ENCODE data around the gene SLC25A22.
A peak's percentile ranks its signal among the peaks of the same experiment; 100 is the strongest.

Gene SLC25A22

GRCh38 chr11:798093-798713, at the start of gene SLC25A22:
Gene SLC25A22 (minus strand): TSS chr11:798281. CDS start chr11:795006, 3,275 bp downstream.
- H3K4me3 ChIP-seq (ENCODE audit: low read depth, low read length): peak within 1 kb of the TSS; percentile 81
- no peak for DNase-seq (ENCODE audit: low read depth)

- no peak for DNase-seq (ENCODE audit: low read depth)
- H3K4me3 ChIP-seq (ENCODE audit: low read depth, low read length): no peak overlapping the region
Observed at GRCh38 chr11:847876-848275, 49.8 kb upstream of the SLC25A22 start.

- no peak overlapping the region for H3K4me3 ChIP-seq (ENCODE audit: low read depth, low read length)
- no peak for DNase-seq (ENCODE audit: low read depth)
Observed at GRCh38 chr11:846496-847098, 48.5 kb upstream of the SLC25A22 start.

- H3K4me3 ChIP-seq (ENCODE audit: low read depth, low read length): peak overlapping the region; percentile 7
- DNase-seq (ENCODE audit: low read depth): no peak
Observed at GRCh38 chr11:845872-846495, 47.9 kb upstream of the SLC25A22 start.

DNA sequence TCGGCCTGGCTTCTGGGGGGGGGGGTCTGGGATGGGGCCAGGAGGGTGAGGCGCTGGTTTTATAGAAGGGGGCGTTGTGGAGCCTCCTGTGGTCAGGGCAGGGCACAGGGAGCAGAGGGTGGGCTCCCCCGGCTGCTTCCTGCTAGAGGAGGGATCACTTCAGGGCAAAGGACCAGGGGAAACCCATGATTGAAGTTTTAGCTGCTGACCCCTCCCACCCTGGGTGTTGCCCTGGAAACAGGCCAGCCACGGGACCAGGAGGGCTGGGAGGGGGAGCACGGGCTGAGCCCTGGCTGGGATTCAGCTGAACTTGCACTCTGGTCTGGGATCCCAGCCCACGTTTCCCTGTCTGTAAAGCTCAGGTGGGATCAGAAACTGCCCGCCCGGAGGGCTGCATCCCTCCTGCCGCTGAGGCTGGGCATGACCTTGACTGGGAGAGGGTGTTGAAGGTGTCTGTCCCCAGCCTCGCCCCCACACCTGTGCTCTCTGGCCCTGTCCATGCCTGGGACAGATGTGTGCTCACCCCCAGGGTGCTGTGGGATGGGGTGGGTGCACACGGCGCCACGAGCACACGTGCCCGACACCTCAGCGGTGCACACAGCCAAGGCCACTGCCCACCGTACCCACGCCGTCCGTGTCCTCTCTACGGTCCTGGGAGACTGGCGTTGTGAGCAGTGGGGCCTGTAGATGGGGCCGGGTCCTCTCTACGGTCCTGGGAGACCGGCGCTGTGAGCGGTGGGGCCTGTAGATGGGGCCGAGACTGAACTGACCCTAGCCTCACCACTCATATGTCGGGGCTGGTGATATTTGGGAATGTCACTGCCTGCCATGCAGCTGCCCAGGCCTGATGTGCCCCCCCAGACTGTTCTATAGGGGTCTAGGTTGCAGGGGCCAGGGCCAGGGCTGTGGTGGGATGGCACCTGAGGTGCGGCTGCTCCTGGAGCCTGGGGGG, 46.9 kb upstream of the SLC25A22 start:
- H3K4me3 ChIP-seq (ENCODE audit: low read depth, low read length): peak overlapping the region; percentile 96
- DNase-seq (ENCODE audit: low read depth): peak; percentile 73

- peak; percentile 82 for DNase-seq (ENCODE audit: low read depth)
- H3K4me3 ChIP-seq (ENCODE audit: low read depth, low read length): peak overlapping the region; percentile 96
Observed at GRCh38 chr11:843818-844692, 46.0 kb upstream of the SLC25A22 start.

DNA sequence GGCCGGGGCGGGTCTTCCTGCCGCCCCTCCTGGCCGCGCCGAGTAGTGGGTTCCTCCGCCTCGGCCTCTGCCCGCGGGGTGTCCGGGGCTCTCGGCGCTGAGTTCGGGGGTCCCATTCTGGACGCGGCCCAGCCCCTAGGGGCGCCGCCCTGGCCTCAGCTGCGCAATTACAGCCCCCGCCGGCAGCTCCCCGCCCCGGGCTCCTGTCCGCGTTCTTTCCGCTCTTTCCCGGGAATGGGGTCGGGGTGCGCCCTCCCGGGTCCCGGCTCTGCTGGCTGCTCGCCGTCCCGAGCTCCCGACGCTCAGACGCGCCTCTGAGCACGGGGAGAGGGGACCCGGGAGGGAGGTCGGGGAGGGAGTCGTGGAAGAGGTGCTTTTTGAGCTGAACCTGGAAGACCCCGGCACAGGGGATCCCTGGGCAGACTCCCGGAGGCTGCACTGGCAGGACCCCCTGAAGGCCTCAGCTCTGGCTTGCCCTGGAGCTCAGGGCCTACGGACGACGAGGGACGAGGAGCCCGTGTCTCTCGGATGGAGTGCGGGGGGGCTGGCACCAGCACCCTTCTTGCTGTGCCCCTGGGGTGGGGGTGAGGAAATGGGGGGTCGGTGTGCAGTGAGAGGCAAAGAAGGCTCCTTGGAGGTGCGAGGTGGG, 45.1 kb upstream of the SLC25A22 start:
- no peak for DNase-seq (ENCODE audit: low read depth)
- H3K4me3 ChIP-seq (ENCODE audit: low read depth, low read length): peak overlapping the region; percentile 96

GRCh38 chr11:842370-843002, 44.4 kb upstream of the SLC25A22 start, which contains the start of the genes POLR2L and TSPAN4:
Gene POLR2L (minus strand): TSS chr11:842529. CDS start chr11:842508, 21 bp downstream.
Gene TSPAN4 (plus strand): TSS chr11:842852. CDS start chr11:850305, 7,453 bp downstream.
- H3K4me3 ChIP-seq (ENCODE audit: low read depth, low read length): peak within 1 kb of the TSS; percentile 96
- peak; percentile 64 for DNase-seq (ENCODE audit: low read depth)

GRCh38 chr11:841981-842369, 43.9 kb upstream of the SLC25A22 start:
- no peak for DNase-seq (ENCODE audit: low read depth)
- H3K4me3 ChIP-seq (ENCODE audit: low read depth, low read length): peak overlapping the region; percentile 96

GRCh38 chr11:839875-840617, 42.0 kb upstream of the SLC25A22 start:
- H3K4me3 ChIP-seq (ENCODE audit: low read depth, low read length): no peak overlapping the region
- no peak for DNase-seq (ENCODE audit: low read depth)

DNA sequence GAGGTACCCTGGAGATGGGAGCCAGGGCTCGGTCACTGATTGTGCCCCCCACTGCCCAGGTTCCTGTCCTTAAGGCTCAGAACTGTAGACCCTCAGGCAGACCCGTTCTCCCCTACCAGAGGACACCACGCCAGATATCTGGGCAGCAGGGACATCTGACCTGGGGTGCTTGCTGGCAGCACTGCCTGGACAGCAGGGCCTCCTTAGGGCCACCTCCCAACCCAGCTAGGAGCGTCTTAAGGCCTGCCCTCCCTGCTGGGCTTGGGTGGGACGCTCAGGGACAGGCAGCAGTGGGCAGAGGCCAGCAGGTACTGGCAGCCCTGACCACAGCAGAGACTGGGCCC, 41.2 kb upstream of the SLC25A22 start:
- H3K4me3 ChIP-seq (ENCODE audit: low read depth, low read length): no peak overlapping the region
- DNase-seq (ENCODE audit: low read depth): no peak

- no peak overlapping the region for H3K4me3 ChIP-seq (ENCODE audit: low read depth, low read length)
- no peak for DNase-seq (ENCODE audit: low read depth)
Observed at GRCh38 chr11:838441-839279, 40.6 kb upstream of the SLC25A22 start.

- DNase-seq (ENCODE audit: low read depth): no peak
- no peak overlapping the region for H3K4me3 ChIP-seq (ENCODE audit: low read depth, low read length)
Observed at GRCh38 chr11:837990-838307, 39.9 kb upstream of the SLC25A22 start.

- no peak for DNase-seq (ENCODE audit: low read depth)
- no peak overlapping the region for H3K4me3 ChIP-seq (ENCODE audit: low read depth, low read length)
Observed at GRCh38 chr11:837189-837989, 39.3 kb upstream of the SLC25A22 start.

GRCh38 chr11:836700-837099, 38.6 kb upstream of the SLC25A22 start:
- no peak for DNase-seq (ENCODE audit: low read depth)
- no peak overlapping the region for H3K4me3 ChIP-seq (ENCODE audit: low read depth, low read length)

DNA sequence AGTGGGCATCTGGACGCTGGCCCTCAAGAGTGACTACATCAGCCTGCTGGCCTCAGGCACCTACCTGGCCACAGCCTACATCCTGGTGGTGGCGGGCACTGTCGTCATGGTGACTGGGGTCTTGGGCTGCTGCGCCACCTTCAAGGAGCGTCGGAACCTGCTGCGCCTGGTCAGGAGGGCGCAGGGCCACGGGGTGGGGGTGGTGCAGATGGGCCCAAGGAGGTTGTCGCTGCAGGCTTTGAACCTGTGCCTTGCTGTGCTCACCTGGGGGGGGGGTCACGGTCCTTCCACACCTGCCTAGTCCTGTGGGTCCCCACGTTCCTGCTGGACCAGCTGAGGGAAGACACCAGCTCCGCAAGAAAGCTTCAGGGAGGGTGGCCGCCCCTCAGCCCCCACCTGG, 38.2 kb upstream of the SLC25A22 start:
- DNase-seq (ENCODE audit: low read depth): no peak
- H3K4me3 ChIP-seq (ENCODE audit: low read depth, low read length): no peak overlapping the region
